GM21619 (cell line): ENCODE data around the gene STX12.

Source experiments
- ATAC-seq: cut with Tn5 transposase; IDR thresholded peaks from one replicate; pipeline ENCODE4 v1.9.1; 2021; ENCODE audit not compliant: unreplicated experiment

The STX12 gene

DNA sequence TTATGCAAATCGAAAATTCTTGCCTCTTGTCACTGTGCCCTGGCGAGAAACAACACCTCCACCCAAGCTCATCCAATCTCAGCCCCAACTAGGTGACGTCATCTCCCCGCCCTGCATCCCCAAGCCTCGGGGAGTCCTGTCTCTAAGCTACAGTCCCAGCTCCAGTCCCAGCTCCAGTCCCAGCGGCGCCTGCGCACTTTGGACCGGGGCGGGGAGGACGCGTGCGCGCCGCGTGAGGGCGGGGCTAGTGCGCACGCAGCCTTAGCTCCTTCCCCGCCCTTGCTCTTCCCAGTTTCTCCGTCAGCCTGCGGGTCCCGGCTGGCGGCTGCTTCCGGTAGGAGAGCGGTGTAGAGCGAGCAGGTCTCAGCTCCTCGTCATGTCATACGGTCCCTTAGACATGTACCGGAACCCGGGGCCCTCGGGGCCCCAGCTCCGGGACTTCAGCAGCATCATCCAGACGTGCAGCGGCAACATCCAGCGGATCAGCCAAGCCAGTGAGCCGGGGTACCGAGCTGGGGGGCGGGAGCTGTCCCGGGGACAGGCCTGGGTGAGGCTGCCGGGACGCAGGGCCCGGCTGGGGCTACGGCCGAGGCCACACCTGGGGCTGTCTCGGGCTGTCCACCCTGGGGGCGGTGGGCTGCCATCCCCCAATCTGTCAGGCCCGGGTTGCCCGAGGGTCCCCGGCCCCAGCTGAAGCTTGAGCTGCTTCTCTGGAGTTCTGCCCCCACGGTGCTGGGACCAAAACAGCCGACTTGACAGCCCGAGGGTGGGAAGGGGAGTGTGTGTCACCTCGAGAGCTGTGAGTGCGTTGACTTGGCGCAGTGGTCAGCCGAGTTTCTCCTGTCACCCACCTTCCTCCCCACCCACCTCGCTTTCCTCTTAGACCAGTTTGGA lies at the start of gene STX12:
TSS of gene STX12 (plus strand) at position 288 of the 894 bp plus-strand sequence. CDS start at position 377, 89 bp downstream.
- peak; percentile 89 for ATAC-seq

DNA sequence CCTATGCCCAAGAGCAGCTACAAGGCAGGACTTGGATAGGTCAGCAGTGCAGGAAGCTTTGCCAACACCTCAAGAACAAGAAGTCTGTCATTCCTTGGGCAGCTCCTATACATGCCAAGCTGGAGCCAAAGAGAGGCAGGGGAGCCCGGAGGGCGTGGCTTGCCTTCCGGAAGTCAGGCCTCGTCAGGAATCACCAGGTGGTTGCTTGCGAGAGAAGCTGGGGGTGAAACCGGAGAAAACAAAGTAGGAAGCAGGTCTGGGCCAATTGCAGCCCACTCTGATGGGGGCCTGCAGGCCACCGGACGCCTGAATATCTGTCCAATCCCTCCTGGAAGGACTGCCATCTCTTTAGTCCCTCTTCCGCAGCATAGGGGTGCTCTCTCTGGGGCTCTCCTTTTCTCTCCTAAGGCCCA lies 48.1 kb upstream of the STX12 start:
- no peak for ATAC-seq

DNA sequence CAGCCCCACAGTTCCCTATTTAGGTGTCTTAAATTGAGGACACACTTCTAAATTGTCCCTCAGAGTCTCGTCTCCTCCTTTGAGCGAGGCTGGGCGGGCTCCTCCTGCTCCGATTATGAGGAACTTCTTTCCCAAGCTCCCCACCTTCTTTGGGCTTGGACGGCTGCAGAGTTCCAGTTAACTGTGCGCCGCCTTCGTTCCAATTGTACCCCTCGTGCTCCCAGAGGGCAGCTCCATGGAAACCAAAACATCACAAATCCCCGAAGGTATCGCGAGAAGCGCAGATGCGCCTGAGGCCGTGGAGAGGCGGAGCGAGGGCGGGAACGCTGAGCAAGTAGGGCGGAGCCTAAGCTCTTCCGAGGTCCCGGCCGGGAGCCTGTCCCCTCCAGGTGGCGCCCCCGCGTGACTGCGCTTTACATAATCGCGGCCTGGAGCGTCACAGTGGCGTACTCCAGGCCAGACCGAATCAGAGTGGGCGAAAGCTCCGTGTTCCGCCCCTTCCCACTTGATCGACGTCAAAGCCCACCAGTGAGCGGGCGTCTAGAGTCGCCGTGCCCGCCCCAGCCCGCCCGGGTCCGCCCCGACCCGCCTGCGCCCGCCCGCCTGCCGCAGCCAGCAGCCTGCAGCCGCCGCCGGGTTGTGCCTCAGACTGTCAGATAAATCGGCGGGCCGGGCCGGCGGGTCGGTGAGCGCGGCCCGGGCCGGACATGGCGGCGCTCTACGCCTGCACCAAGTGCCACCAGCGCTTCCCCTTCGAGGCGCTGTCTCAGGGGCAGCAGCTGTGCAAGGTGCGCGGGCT lies 47.4 kb upstream of the STX12 start, which contains the start of gene FAM76A:
TSS of gene FAM76A (plus strand) at position 588 of the 799 bp plus-strand sequence. CDS start at position 708, 120 bp downstream.
- peak; percentile 96 for ATAC-seq

DNA sequence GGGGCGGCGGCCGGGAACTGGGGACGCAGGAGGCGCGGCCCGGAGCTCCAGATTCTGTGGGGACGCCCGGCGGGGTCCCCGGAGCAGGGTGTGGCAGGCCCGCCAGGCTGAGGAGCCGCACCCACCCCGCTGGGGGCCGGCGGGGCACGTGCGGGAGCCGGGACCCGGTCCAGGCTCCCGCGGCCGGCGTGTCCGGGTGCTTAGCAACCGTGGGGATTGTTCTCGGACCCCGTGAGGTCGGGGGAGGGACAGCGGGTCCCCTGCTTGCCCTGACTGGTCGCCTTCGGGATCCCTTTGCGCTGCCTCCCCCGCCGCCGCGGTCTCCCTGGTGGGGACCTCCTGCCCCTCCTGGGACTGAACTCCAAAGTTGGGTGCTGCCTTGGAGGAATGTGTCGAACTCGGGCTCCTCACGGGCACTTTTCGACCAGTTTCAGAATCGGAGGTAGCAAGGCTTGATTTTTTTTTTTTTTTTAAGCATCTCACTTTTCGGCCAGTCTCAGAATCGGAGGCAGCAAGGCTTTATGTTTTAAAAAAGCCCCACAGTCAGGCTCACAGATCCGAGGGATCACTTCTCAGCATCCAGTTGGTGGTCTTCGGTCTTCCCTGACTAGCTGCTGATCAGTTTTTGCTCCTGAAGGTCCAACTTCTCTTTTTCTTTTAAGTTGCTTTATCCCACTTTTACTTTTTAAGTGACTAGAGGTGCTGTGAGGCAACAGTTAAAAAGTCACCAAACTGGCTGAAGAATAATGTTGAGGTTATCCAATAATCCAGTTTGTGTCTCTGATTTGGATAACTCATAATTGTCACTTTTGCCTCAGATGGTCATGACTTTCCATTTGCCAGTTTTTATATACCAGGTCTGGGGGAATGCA lies 46.6 kb upstream of the STX12 start:
- ATAC-seq, result peak; percentile 25

DNA sequence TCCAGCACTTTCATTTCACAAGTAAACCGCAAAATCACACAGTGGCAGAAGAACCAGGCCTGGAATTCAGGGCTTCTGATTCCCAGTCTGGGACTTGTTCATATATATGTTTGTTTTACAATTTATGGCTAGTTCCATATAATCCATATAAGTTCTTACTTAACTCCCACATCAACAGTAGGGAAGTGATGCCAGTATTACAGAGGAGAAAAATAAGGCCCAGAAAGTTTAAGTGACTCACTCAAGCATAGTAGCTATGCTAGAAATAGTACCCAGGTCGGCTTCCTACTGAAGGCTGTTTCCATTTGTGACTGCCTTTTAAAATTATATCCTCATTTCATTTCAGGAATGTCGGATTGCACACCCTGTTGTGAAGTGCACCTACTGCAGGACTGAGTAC lies 45.9 kb upstream of the STX12 start:
- no peak for ATAC-seq

DNA sequence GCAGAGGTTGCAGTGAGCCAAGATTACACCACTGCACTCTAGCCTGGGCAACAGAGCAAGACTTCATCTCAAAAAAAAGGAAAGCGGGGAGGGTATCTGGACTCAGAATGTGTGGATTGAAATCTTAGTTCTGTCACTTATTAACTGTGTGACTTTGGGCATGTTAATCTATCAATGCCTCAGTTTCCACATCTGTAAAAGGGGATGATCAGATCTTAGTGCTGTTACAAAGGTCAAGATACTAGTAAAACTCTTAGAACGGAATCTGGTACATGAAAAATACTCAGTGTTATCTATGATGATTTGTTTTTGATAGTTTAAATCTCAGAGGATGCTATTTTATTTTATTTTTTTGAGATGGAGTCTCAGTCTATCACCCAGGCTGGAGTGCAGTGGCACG lies 36.8 kb upstream of the STX12 start:
- ATAC-seq, result no peak

DNA sequence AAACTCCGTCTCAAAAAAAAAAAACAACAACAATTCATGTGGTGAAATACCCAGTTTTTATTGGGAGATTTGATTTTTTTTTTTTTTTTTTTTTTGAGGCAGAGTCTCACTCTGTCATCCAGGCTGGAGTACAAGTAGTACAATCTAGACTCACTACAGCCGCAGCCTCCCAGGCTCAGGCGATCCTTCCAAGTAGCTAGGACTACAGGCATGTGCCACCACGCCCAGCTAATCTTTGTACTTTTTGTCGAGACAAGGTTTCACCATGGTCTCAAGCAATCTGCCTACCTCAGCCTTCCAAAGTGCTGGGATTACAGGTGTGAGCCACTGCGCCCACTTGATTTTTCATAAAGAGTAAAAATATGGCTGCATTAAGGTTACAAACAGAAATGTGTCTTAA lies 31.9 kb upstream of the STX12 start:
- no peak for ATAC-seq

DNA sequence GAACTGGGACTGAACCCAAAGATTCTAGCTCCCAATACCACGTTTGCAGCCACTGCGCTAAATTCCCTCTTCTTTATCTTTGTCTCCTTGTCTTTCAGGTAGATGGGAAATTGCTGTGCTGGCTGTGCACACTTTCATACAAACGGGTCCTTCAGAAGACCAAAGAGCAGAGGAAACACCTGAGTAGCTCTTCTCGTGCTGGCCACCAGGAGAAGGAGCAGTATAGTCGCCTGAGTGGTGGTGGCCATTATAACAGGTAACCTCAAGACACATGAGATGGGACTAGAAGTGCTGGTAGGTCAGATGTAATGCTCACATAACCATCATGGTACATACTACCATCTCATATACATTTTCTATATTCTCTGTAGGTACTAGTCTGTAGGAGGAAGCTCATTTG lies 28.5 kb upstream of the STX12 start:
- ATAC-seq, result no peak

DNA sequence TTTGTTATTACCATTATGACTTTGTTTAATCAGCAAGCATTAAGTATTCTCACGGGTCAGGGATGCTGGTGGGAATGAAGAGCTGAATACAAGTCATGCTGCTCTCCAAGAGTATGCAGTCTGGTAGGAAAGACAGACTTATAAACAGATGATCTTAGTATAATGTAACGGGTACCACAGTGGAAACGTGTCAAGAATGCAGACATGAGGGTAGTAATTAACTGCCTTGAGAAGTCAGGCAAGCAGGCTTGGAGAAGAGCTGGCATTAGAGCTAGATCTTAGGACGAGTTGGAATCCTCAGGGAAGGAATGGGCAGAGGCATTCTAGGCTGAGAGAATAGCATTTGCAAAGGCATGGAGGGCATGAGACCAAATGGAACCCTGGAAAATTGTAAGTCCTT lies 27.6 kb upstream of the STX12 start:
- ATAC-seq, result no peak

DNA sequence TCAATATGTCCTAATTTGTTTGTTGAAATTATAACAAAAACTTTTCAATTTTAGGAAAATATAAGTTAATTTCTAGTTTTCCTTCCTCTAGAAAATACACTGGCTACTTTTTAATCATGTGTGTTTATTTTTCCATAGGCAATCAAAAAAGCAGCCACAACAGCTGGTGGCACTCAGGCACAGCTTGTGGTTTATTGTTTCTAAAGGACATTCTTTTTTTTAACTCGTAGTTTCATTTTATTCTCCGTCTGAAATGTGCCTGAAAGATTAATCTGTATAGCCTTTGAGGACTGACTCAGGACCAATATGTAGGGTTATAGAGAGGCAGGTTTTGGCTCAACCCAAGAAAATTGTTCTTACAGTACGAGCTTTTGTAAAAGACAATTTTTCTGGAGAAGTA lies 20.7 kb upstream of the STX12 start:
- ATAC-seq, result no peak

DNA sequence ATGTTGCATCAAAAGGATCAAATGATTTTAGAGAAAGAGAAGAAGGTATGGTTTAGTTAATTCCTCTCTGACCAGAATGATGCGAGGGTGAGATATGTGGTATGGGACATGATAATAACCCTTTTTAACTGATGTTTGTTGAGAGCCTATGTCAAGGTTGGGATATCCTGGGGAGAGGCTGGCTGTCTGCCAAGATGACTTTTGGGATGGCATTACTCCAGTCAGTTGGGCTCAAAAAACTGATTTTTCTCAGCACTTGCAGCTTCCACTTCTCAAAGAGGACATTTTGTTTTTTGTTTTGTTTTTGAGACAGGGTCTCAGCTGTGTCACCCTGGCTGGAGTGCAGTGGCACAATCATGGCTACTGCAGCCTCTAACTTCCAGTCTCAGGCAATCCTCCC lies 17.7 kb upstream of the STX12 start:
- no peak for ATAC-seq

DNA sequence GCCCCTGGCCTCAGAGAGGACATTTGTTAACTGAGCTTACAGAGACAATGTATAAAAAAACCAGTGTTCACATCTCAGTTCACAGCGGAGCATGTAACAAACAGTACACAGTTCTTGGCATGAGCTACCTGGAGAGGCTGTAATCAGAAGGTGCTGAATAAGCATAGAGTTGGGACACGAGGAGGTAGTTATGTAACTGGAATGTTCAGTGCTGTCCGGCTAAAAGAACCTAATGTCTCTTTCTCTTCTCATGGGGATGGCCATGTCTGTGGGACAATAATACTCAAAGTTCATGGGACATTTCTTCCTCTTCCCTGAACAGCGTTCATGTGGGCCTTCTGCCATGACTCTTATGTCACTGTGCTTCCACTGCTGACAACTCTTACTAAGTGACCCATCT lies 17.2 kb upstream of the STX12 start:
- ATAC-seq, result no peak

DNA sequence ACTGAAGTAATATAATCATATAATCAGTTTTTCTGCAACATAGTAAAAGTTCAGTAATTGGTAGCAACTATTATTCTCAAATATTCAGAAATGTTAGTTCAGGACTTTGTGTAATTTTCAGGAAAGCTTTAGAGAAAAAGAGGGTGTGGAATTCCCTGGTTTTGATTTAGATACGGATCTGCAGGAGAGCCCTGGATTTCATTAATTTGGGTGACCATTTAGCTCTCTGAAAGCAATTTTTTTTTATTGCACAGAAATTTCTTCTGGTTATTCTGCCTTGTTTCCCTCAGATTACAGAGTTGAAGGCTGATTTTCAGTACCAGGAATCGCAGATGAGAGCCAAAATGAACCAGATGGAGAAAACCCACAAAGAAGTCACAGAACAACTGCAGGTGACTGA lies 13.8 kb upstream of the STX12 start:
- no peak for ATAC-seq

DNA sequence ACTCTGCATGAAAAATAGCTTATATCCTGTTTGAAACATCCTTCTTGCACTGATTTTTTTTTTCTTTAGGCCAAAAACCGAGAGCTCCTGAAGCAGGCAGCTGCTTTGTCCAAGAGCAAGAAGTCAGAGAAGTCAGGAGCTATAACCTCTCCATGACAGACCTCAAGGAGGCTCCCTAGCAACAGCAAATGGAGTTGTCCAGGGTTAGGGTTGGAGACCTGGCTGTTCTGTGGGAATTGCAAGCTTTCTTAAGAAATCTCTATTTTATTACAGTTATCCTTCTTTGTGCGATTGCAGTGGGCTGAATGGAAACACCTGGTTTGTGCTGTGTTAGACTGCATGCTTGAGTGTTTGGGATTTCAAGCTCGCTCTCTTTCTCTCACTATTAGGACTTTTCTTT lies 12.6 kb upstream of the STX12 start:
- no peak for ATAC-seq

DNA sequence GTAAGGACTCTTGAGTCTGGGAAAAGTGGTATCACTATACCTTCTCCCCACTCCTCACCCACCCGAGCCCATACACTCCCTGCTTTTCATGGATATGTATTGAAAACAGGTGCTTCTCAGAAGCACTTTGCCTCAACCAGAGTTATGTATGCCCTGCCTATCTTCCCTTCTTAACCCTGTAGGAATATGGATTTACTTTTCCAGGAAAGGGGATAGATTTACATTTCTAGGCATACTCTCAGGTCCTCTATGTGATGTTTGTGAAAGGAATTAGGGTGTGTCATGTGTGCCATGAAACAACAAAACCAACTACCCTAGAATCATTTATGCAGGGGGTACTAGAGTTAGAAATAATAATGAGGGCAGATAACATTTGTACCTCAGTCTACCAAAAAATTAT lies 11.0 kb upstream of the STX12 start:
- ATAC-seq, result no peak

DNA sequence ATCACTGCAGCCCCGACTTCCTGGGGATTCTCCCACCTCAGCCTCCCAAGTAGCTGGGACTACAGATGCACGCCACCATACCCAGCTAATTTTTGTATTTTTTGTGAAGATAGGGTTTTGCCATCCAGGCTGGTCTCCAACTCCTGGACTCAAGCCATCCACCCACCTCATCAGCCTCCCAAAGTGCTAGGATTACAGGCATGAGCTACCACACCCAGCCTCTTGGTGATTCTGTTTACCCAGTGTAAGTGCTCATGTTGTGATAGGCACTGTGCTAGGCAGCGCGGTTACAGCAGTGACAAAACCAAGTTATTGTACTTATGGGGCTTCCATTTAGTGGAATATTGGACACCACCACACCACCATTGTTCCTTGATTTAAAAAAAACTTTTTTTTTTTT lies 9.7 kb upstream of the STX12 start:
- no peak for ATAC-seq

DNA sequence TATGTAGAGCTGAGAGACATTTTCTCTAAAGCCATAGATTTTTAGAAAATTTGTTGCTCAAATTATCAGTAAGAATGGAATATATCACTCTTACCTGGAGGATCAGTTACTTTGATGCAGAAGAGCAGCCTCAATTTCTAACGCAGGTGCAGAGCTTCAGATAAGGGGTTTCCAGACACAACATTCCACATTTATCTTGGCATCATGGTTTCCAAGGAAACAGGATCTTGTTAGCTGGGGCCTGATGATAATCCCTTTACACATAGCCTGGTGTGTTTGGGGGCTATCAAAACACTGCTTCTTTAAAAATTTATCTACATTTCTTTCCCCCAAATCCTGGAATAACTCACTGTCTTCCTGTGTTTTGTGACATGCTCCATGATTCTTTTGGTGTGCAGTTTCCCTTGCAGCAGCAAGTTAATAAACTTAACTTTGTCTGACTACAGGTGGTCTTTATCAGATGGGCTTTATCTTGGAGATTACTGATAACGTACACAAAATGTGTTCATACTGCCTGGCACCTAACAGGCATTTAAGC lies 2.7 kb upstream of the STX12 start:
- no peak for ATAC-seq

DNA sequence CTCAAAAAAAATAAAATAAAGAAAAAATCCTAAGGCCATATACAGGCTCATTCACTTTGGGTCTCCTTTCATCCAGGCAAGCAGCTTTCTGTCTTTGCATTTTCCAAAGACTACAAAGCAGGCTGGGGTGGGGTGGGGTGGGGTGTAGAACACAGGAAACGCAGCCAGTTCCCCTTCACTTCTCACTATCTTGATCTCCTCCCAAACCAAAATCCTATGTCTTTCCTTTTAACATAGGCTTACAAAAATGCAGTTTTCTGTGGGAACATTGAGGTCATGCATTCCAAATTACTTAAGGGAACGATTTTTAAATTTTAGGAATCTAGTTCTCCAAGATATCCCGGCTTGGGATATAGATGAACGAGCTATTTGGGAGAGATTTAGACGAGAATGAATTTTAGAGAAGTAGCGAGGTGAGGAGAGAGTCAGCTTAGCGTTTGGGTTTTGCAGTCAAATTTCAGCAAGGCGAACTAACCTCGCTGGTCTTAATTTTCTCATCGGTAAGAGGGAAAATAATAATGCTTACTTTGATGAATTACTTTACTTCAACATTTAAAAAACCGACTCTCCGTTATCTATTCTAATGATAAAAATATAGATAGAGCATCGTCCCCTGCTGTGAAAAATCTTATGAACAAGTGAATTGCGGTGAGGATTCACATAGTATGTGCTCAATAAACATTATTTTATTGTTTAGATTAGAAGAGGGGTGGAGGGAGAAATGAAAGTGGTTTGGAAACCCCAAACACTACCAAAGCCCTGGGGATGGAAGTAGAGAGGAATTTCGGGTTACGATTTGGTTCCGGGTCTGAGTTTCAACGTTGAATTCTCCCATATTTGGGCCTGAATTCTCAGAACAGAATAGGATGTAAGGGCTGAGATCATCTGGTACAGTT lies 735 bp upstream of the STX12 start:
- no peak for ATAC-seq

DNA sequence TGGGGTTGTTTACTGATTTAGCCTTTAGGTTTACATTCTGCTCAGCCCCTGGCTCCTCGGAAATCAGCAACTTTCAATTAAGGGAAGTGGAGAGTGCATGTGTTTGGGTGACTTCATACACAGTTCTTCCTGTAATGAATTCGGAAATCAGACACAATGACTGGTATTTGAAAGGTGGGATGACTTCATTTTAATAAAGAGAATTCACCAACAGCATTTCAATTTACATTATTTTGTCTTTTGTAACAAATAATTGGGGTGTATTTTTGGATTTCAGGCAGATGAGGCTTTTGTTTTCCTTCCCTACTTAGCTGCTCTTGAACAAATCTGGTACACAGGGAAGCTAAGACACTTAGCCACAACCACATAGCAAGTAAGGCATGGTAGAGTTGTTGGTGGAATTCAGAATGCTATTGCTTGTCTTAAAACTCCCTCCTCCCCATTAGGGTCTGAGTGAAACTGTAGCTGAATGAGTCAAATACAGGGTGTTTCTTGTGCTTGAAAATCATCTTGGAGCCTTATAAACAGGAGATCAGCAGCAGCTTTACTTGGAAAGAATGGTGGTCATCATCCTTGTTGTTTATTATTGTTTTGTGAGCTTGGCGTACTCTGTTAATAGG lies 917 bp downstream of the STX12 start:
- ATAC-seq, result peak; percentile 8
